A549 (cell line): Measurements from ENCODE around the gene AFAP1. TPM values are rescaled to one million over a fixed set of nuclear protein-coding genes. Genes with fewer than 3 reads are reported as not detected.

Experiments used
- ATAC-seq, 2 experiments: fragments of 200-7000 bp in 1 of 2; fragments of >200 bp in 1 of 2; cut with Nextera tagmentation in 1 of 2; cut with Tn5 transposase in 1 of 2; 3 replicates each; pipeline versions ENCODE4 v1.8.0 to v1.9.1; 2018 to 2020; ENCODE audit warnings: mild to moderate bottlenecking in 1 of 2, moderate library complexity in 1 of 2
- CTCF ChIA-PET: fragments of 300-600 bp; sonication (Branson Sonifier 250); formaldehyde crosslinking; extraction: SDS; loops from one replicate; lab custom pipeline; 2021; ENCODE audit warnings: antibody characterized with exemption, inconsistent platforms; lab: Yijun Ruan, JAX
- POLR2A ChIA-PET: fragments of 350-600 bp; formaldehyde crosslinking; extraction: SDS; loops from one replicate; lab custom pipeline; 2021; ENCODE audit warnings: antibody characterized with exemption, inconsistent platforms; lab: Yijun Ruan, JAX
- DNase-seq, 2 experiments: peaks; one replicate each; pipeline versions ENCODE4 v3.0.0 to v3.0.0-alpha.2; 2011 to 2016; ENCODE audit warnings: low read depth in 1 of 2, low spot score in 1 of 2
- FAIRE-seq: peaks from 2 replicates; lab custom pipeline; 2011; peaks lifted over from hg19 to GRCh38; lab: Jason Lieb, UNC
- H3K27ac ChIP-seq, 2 experiments: fragments of >200 bp; sonication (Bioruptor Twin); formaldehyde crosslinking; 3 replicates each; pipeline ENCODE4 v1.5.1; 2016 to 2017
- H3K4me1 ChIP-seq: fragments of >200 bp; sonication (Bioruptor Twin); formaldehyde crosslinking; 3 replicates; pipeline ENCODE4 v1.6.1; 2016
- H3K4me2 ChIP-seq: fragments of >200 bp; sonication (Bioruptor Twin); formaldehyde crosslinking; 3 replicates; pipeline ENCODE4 v1.6.1; 2016
- H3K4me3 ChIP-seq: fragments of >200 bp; sonication (Bioruptor Twin); formaldehyde crosslinking; 3 replicates; pipeline ENCODE4 v1.5.1; 2016
- H3K9me3 ChIP-seq: fragments of >200 bp; sonication (Bioruptor Twin); formaldehyde crosslinking; 3 replicates; pipeline ENCODE4 v1.6.1; 2016
- CBX8 ChIP-seq: fragments of 200-600 bp; sonication (generic); IDR thresholded peaks from 2 replicates; pipeline ENCODE4 v1.6.1; 2016
- E2F6 ChIP-seq: IDR thresholded peaks from 2 replicates; pipeline ENCODE4 v1.6.1; 2012; ENCODE audit warnings: low read depth, borderline replicate concordance
- EHF ChIP-seq: fragments of 250-450 bp; sonication (Bioruptor Pico); IDR thresholded peaks from 2 replicates; pipeline ENCODE4 v1.5.0; 2020; ENCODE audit warnings: mild to moderate bottlenecking
- EP300 ChIP-seq, 2 experiments: fragments of >200 bp; sonication (Bioruptor Twin); formaldehyde crosslinking; IDR thresholded peaks; 2 replicates in 1 of 2; 3 replicates in 1 of 2; pipeline ENCODE4 v1.6.1; 2016 to 2017
- ESRRA ChIP-seq: fragments of 150-350 bp; IDR thresholded peaks from 2 replicates; pipeline ENCODE4 v1.6.1; 2014; ENCODE audit warnings: mild to moderate bottlenecking, low read length, borderline replicate concordance
- FOSB ChIP-seq: fragments of 250-450 bp; sonication (Bioruptor Pico); IDR thresholded peaks from 2 replicates; pipeline ENCODE4 v1.5.0; 2020; ENCODE audit warnings: mild to moderate bottlenecking, moderate library complexity
- FOXS1 ChIP-seq: fragments of 250-450 bp; sonication (Bioruptor Pico); IDR thresholded peaks from 2 replicates; pipeline ENCODE4 v1.5.0; 2020; ENCODE audit warnings: mild to moderate bottlenecking, moderate library complexity
- HDAC2 ChIP-seq: fragments of 200-600 bp; sonication (generic); IDR thresholded peaks from 2 replicates; pipeline ENCODE4 v1.6.1; 2016
- HEYL ChIP-seq: fragments of 250-450 bp; sonication (Bioruptor Pico); IDR thresholded peaks from 2 replicates; pipeline ENCODE4 v1.8.0; 2021; ENCODE audit warnings: mild to moderate bottlenecking, moderate library complexity
- HMGXB4 ChIP-seq: fragments of 250-450 bp; sonication (Bioruptor Pico); IDR thresholded peaks from 2 replicates; pipeline ENCODE4 v1.5.0; 2021; ENCODE audit warnings: mild to moderate bottlenecking, moderate library complexity, borderline replicate concordance
- HOXB13 ChIP-seq: fragments of 250-450 bp; sonication (Bioruptor Pico); IDR thresholded peaks from 2 replicates; pipeline ENCODE4 v1.5.0; 2020; ENCODE audit warnings: low read depth, mild to moderate bottlenecking, moderate library complexity
- KDM1A ChIP-seq: fragments of 200-600 bp; sonication (generic); IDR thresholded peaks from 2 replicates; pipeline ENCODE4 v1.6.1; 2016; ENCODE audit warnings: low read depth, mild to moderate bottlenecking
- KDM5A ChIP-seq: fragments of 200-600 bp; sonication (generic); IDR thresholded peaks from 2 replicates; pipeline ENCODE4 v1.6.1; 2016; ENCODE audit warnings: antibody characterized with exemption, mild to moderate bottlenecking
- NFE2L2 ChIP-seq: fragments of 150-350 bp; conservative IDR thresholded peaks from 2 replicates; pipeline ENCODE4 v1.6.1; 2014; ENCODE audit warnings: low read length
- NR3C1 ChIP-seq: fragments of >200 bp; sonication (Bioruptor Twin); formaldehyde crosslinking; IDR thresholded peaks from 3 replicates; pipeline ENCODE4 v1.6.1; 2017
- RARB ChIP-seq: fragments of 250-450 bp; sonication (Bioruptor Pico); IDR thresholded peaks from 2 replicates; pipeline ENCODE4 v1.8.0; 2021; ENCODE audit warnings: mild to moderate bottlenecking, moderate library complexity
- REST ChIP-seq: fragments of 200-600 bp; sonication (generic); IDR thresholded peaks from 2 replicates; pipeline ENCODE4 v1.6.1; 2016; ENCODE audit warnings: antibody characterized with exemption, mild to moderate bottlenecking, moderate library complexity
- SREBF2 ChIP-seq: fragments of 450-650 bp; IDR thresholded peaks from 2 replicates; pipeline ENCODE4 v1.6.1; 2014; ENCODE audit warnings: mild to moderate bottlenecking, moderate library complexity
- TFCP2L1 ChIP-seq: fragments of 250-450 bp; sonication (Bioruptor Pico); IDR thresholded peaks from 2 replicates; pipeline ENCODE4 v1.5.0; 2021; ENCODE audit warnings: mild to moderate bottlenecking
- TP53 ChIP-seq: fragments of 250-450 bp; sonication (Bioruptor Pico); IDR thresholded peaks from 2 replicates; pipeline ENCODE4 v1.5.0; 2021; ENCODE audit warnings: mild to moderate bottlenecking, moderate library complexity
- ZC3H11A ChIP-seq: fragments of 450-650 bp; IDR thresholded peaks from 2 replicates; pipeline ENCODE4 v1.6.1; 2014; ENCODE audit warnings: antibody characterized with exemption, mild to moderate bottlenecking
- WGBS: methylation state at CpG from one replicate; pipeline ENCODE4 v1.1.6; 2017; ENCODE audit errors: missing lambda C conversion rate; 5-methylcytosine and 5-hydroxymethylcytosine counted together
- polyA plus RNA-seq, 4 experiments: library from polyadenylated mRNA; depleted of rRNA in 3 of 4; stranded (reverse); fragments of >200 nt; fragmentation: RNase III in 1 of 4; extraction: RNeasy Plus Mini Kit Qiagen cat#74134 plus additional on column Dnase treatment in 1 of 4; gene quantifications; 2 replicates in 3 of 4; 3 replicates in 1 of 4; pipeline ENCODE4 v1.2.3, GENCODE V29; 2011 to 2017
- TF ChIP-seq, protein P1 (sequence below): fragments of >200 bp; sonication (Bioruptor Twin); formaldehyde crosslinking; IDR thresholded peaks from 3 replicates; pipeline ENCODE4 v1.5.1; 2016

AFAP1 gene
- polyA plus RNA-seq, 2 of the 4 experiments (the other 2 are of a cell fraction), result 25.4 to 29.6 TPM

DNA sequence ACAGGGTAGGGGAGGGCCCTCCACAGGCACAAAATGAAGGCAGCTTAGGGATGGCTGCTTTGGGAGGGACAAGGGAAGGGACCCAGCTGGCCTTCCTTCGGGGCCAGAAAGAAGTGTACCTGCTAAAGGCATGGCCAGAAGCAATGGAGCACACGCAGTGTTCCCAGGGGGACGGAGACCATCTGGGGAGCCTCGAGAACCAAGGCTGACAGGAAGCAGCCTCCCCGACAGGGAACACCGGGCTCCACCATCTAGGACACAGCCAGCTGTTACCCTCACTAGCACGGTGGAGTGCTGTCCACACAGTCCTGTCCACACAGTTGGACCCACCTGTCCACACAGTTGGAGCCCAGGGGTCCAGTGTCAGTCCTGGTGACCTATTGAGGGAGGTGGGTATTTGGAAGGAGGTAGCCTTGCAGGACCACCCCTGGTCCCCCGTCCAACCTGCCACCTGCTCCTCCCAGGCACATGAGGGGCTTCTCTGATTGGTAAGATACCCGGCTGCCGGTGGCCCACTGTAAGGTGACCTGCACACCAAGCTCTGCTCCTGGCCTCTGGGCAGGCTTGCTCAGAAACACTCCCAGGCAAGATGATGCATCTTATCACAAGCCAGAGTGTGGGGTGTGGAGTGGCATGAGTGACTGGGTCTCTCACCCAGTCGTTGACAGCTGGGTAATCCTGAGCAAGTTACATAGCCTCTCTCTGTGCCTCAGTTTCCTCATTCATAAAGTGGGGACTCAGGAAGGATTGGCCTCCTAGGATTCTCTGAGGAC is 20.5 kb upstream of the AFAP1 start:
- TF ChIP-seq CBX8 (no peak), KDM5A (no peak), NFE2L2 (no peak), EP300 (IDR thresholded peaks at IDR 0.05) (no peak), TFCP2L1 (CRISPR knock-in tag) (no peak)
- TF ChIP-seq, all 56 proteins: peak for 0
- ChIA-PET POLR2A (interaction anchor here (2.0 kb wide), 1 partner anchor 20 kb away, joined by 9 read pairs; the partner anchor contains the start of gene AFAP1), CTCF (interaction anchor here (0.6 to 1.8 kb wide), 4 partner anchors 18 to 237 kb away, joined by 3 to 4 read pairs (median 3); no protein-coding TSS in a partner anchor)
- FAIRE-seq, result no peak
- Histone ChIP-seq H3K4me1 (peaks cover 59% of the 10 kb centered on the region), H3K9me3 (no peaks in the 10 kb centered on the region), H3K4me3 (no peak overlapping the region), H3K27ac (peak overlapping the region; percentile 85 to 97; a peak in 5 of 6 replicates), H3K4me2 (peak overlapping the region; percentile 61)
- 91% methylated on average over 7 of the region's 11 CpGs for WGBS
- DNase-seq, result no peak
- ATAC-seq, result peak; percentile 72 to 89

- Histone ChIP-seq H3K4me3 (no peak overlapping the region), H3K27ac (peak overlapping the region; percentile 85 to 97), H3K9me3 (peaks cover 5% of the 10 kb centered on the region), H3K4me1 (peaks cover 51% of the 10 kb centered on the region), H3K4me2 (no peak overlapping the region)
- ChIA-PET POLR2A (interaction anchor here (0.5 to 2.0 kb wide), 3 partner anchors 19 to 147 kb away, joined by 3 to 9 read pairs (median 4); partner anchors contain the start of gene AFAP1), CTCF (interaction anchor here (0.7 to 1.6 kb wide), 3 partner anchors 10 to 21 kb away, joined by 3 to 4 read pairs (median 3); no protein-coding TSS in a partner anchor)
- TF ChIP-seq KDM1A (no peak), E2F6 (no peak), TP53 (CRISPR knock-in tag) (no peak)
- DNase-seq, result no peak
- WGBS, result 82% methylated on average over 6 of the region's 7 CpGs
- no peak for ATAC-seq
- FAIRE-seq, result no peak
Observed at GRCh38 chr4:7959078-7959477, 19.4 kb upstream of the AFAP1 start.

DNA sequence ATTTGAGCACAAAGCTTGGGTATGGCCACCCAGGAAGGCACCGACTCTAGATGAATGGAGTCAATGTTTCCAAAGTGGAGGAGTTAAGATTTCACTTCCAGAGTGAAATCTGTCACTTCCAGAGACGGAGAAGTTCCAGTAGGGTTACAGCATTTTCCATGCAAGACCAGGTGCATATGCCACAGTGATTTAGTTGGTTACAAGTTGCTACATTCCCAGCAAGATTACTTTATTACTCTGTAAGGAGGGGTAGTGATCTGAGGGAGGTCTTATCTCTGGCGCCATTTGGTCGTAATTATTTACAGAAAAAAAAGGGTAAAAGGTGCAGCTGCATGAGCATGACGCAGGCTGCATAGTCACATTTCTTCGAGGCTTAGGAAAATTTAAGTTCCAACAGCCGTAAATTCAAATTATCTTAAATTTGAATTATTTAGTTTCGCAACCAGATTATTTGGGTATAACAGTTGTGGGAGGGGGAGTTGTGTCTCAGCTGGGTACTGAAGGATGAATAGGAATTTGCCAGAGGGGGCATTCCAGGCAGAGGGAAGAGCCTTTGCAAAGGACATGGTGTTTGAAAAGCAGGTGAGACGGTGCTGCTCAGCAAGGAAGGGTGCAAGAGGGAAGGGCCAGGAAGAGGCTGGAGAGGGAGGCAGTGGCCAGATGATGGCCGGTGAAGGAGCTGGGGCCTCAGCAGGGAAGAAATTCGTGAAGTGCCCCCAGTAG is 17.4 kb upstream of the AFAP1 start:
- no peak for DNase-seq
- H3K27ac ChIP-seq, result peak overlapping the region; percentile 62 to 97
- ChIA-PET POLR2A (no interaction called here), CTCF (interaction anchor here (0.7 to 2.5 kb wide), 4 partner anchors 12 to 29 kb away, joined by 3 to 8 read pairs (median 3); no protein-coding TSS in a partner anchor)
- H3K9me3 ChIP-seq, result peaks cover 6% of the 10 kb centered on the region
- WGBS, result 75% methylated on average over 11 of the region's 11 CpGs
- no peak for FAIRE-seq
- peak overlapping the region; percentile 42; the same call in 2 of the 3 replicates for H3K4me2 ChIP-seq
- no peak overlapping the region for H3K4me3 ChIP-seq
- TF ChIP-seq NR3C1, result no peak
- TF ChIP-seq HMGXB4, result no peak
- no peak for TF ChIP-seq HDAC2
- no peak for TF ChIP-seq RARB (CRISPR knock-in tag)
- no peak for TF ChIP-seq EHF (CRISPR knock-in tag)
- TF ChIP-seq ESRRA, result no peak
- TF ChIP-seq, protein P1, sequence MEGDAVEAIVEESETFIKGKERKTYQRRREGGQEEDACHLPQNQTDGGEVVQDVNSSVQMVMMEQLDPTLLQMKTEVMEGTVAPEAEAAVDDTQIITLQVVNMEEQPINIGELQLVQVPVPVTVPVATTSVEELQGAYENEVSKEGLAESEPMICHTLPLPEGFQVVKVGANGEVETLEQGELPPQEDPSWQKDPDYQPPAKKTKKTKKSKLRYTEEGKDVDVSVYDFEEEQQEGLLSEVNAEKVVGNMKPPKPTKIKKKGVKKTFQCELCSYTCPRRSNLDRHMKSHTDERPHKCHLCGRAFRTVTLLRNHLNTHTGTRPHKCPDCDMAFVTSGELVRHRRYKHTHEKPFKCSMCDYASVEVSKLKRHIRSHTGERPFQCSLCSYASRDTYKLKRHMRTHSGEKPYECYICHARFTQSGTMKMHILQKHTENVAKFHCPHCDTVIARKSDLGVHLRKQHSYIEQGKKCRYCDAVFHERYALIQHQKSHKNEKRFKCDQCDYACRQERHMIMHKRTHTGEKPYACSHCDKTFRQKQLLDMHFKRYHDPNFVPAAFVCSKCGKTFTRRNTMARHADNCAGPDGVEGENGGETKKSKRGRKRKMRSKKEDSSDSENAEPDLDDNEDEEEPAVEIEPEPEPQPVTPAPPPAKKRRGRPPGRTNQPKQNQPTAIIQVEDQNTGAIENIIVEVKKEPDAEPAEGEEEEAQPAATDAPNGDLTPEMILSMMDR, result no peak
- no peak for TF ChIP-seq FOXS1 (CRISPR knock-in tag)
- TF ChIP-seq NFE2L2, result no peak
- no peak for TF ChIP-seq SREBF2
- TF ChIP-seq ZC3H11A, result no peak
- no peak for TF ChIP-seq HOXB13 (CRISPR knock-in tag)
- TF ChIP-seq HEYL (CRISPR knock-in tag), result no peak
- TF ChIP-seq EP300 (IDR thresholded peaks at IDR 0.05), result no peak
- TF ChIP-seq KDM5A, result no peak
- TF ChIP-seq REST, result no peak
- TF ChIP-seq FOSB (CRISPR knock-in tag), result no peak
- TF ChIP-seq, all 56 proteins: peak for 0
- ATAC-seq, result no peak
- peaks cover 51% of the 10 kb centered on the region for H3K4me1 ChIP-seq
